ENCODE data around the gene PEF1.

The PEF1 gene

GRCh38 chr1:31660871-31661455, 16.3 kb upstream of the PEF1 start:
- DNase-seq (ENCODE audit: extremely low spot score) = no peak
- TF ChIP-seq NFRKB (IDR thresholded peaks at IDR 0.05) (no peak), FOXK2 (IDR thresholded peaks at IDR 0.05) (no peak), ARNT (IDR thresholded peaks at IDR 0.05) (no peak), FOXA1 (IDR thresholded peaks at IDR 0.05) (no peak), HDGF (IDR thresholded peaks at IDR 0.05; ENCODE audit: borderline replicate concordance) (no peak), L3MBTL2 (conservative IDR thresholded peaks at IDR 0.05) (no peak), SP1 (IDR thresholded peaks at IDR 0.05) (no peak), SUZ12 (IDR thresholded peaks at IDR 0.05) (no peak), FOXM1 (IDR thresholded peaks at IDR 0.05; ENCODE audit: borderline replicate concordance) (no peak), LEF1 (IDR thresholded peaks at IDR 0.05; ENCODE audit: borderline replicate concordance) (no peak), CTBP1 (IDR thresholded peaks at IDR 0.05; ENCODE audit: borderline replicate concordance) (no peak), BHLHE40 (IDR thresholded peaks at IDR 0.05; ENCODE audit: borderline replicate concordance) (no peak), ELF4 (IDR thresholded peaks at IDR 0.05) (no peak), ZNF384 (IDR thresholded peaks at IDR 0.05) (no peak), TARDBP (IDR thresholded peaks at IDR 0.05) (no peak)
- TF ChIP-seq, protein P1, sequence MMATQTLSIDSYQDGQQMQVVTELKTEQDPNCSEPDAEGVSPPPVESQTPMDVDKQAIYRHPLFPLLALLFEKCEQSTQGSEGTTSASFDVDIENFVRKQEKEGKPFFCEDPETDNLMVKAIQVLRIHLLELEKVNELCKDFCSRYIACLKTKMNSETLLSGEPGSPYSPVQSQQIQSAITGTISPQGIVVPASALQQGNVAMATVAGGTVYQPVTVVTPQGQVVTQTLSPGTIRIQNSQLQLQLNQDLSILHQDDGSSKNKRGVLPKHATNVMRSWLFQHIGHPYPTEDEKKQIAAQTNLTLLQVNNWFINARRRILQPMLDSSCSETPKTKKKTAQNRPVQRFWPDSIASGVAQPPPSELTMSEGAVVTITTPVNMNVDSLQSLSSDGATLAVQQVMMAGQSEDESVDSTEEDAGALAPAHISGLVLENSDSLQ (IDR thresholded peaks at IDR 0.05) = no peak
- CTCF ChIA-PET = interaction anchor here (0.6 to 1.1 kb wide), 5 partner anchors 9 to 128 kb away, joined by 3 to 5 read pairs (median 3); no protein-coding TSS in a partner anchor
- POLR2A ChIA-PET = interaction anchor here (0.5 to 1.7 kb wide), 2 partner anchors 16 to 144 kb away, joined by 3 to 7 read pairs; partner anchors contain the start of gene PEF1

- TF ChIP-seq NFRKB (IDR thresholded peaks at IDR 0.05) (no peak), ELF4 (IDR thresholded peaks at IDR 0.05) (no peak), FOXM1 (IDR thresholded peaks at IDR 0.05; ENCODE audit: borderline replicate concordance) (no peak), FOXA1 (IDR thresholded peaks at IDR 0.05) (no peak), SUZ12 (IDR thresholded peaks at IDR 0.05) (no peak), BHLHE40 (IDR thresholded peaks at IDR 0.05; ENCODE audit: borderline replicate concordance) (no peak), LEF1 (IDR thresholded peaks at IDR 0.05; ENCODE audit: borderline replicate concordance) (no peak), L3MBTL2 (conservative IDR thresholded peaks at IDR 0.05) (no peak), SP1 (IDR thresholded peaks at IDR 0.05) (no peak), HDGF (IDR thresholded peaks at IDR 0.05; ENCODE audit: borderline replicate concordance) (no peak)
- TF ChIP-seq, protein P1 (IDR thresholded peaks at IDR 0.05) = no peak
- DNase-seq (ENCODE audit: extremely low spot score) = no peak
- ChIA-PET POLR2A (interaction anchor here (0.9 kb wide), 1 partner anchor 15 kb away, joined by 4 read pairs; the partner anchor contains the start of gene PEF1), CTCF (interaction anchor here (1.2 to 1.4 kb wide), 2 partner anchors 45 to 129 kb away, joined by 3 to 4 read pairs; no protein-coding TSS in a partner anchor)
Measured at GRCh38 chr1:31659889-31660288, 15.2 kb upstream of the PEF1 start.

GRCh38 chr1:31658721-31659120, 14.0 kb upstream of the PEF1 start:
- CTCF ChIA-PET = interaction anchor here (0.8 to 1.4 kb wide), 3 partner anchors 14 to 130 kb away, joined by 3 to 4 read pairs (median 4); no protein-coding TSS in a partner anchor
- POLR2A ChIA-PET = no interaction called here
- DNase-seq (ENCODE audit: extremely low spot score) = no peak
- no peak for TF ChIP-seq FOXA1 (IDR thresholded peaks at IDR 0.05)
- TF ChIP-seq FOXM1 (IDR thresholded peaks at IDR 0.05; ENCODE audit: borderline replicate concordance) = no peak
- no peak for TF ChIP-seq FOXK2 (IDR thresholded peaks at IDR 0.05)
- no peak for TF ChIP-seq LEF1 (IDR thresholded peaks at IDR 0.05; ENCODE audit: borderline replicate concordance)
- TF ChIP-seq, protein P1 (IDR thresholded peaks at IDR 0.05) = no peak
- TF ChIP-seq NFRKB (IDR thresholded peaks at IDR 0.05) = no peak
- TF ChIP-seq CTBP1 (IDR thresholded peaks at IDR 0.05; ENCODE audit: borderline replicate concordance) = no peak
- TF ChIP-seq ZNF384 (IDR thresholded peaks at IDR 0.05) = no peak
- TF ChIP-seq BHLHE40 (IDR thresholded peaks at IDR 0.05; ENCODE audit: borderline replicate concordance) = no peak

GRCh38 chr1:31657972-31658510, 13.4 kb upstream of the PEF1 start:
- POLR2A ChIA-PET = no interaction called here
- CTCF ChIA-PET = interaction anchor here (0.9 to 1.6 kb wide), 2 partner anchors 60 to 131 kb away, joined by 3 to 4 read pairs; no protein-coding TSS in a partner anchor

DNA sequence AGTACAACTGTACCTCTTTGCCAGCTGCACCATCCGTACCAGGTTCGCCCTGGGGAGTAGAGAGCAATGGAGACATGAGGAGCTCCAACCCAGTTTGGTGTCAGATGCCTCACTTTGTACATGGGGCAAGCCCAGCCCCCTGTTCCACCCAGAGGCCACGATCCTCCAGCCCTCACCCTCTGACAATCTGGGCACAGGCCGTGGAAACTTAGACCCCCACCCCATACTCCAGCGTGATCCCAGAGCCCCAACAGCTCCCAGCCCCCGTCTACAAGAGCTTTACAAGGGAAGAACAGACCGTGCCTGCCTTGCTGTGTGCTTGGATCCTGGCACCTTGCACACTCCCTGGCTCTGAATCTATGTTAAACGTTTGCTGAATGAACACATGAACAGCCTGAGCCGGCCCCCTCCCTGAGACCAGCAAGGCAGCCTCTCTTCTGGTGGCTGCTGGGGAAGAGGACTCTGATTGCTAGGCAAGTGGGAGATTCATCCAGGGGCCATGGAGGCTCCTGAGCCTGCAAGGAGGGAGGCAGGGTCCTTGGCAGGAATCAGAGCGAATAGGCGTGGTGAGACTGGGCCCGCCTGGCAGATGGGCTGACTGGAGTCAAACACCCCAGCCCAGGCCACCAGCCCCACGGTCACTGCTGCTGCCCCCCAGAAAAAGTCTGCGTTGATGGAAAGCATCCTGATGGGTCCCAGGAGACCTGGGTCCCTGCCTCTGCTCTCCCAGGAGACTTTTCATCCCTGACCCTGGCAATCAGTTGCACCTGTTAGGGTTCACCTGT, 12.5 kb upstream of the PEF1 start:
- DNase-seq (ENCODE audit: extremely low spot score) = no peak
- CTCF ChIA-PET = interaction anchor here (0.6 to 1.6 kb wide), 3 partner anchors 60 to 132 kb away, joined by 3 to 4 read pairs (median 3); no protein-coding TSS in a partner anchor
- POLR2A ChIA-PET = no interaction called here
- TF ChIP-seq, protein P1 (IDR thresholded peaks at IDR 0.05) = no peak
- TF ChIP-seq ELF4 (IDR thresholded peaks at IDR 0.05) (no peak), CTBP1 (IDR thresholded peaks at IDR 0.05; ENCODE audit: borderline replicate concordance) (no peak), NFRKB (IDR thresholded peaks at IDR 0.05) (no peak), SP1 (IDR thresholded peaks at IDR 0.05) (no peak), TARDBP (IDR thresholded peaks at IDR 0.05) (no peak), LEF1 (IDR thresholded peaks at IDR 0.05; ENCODE audit: borderline replicate concordance) (no peak), SUZ12 (IDR thresholded peaks at IDR 0.05) (no peak), FOXA1 (IDR thresholded peaks at IDR 0.05) (no peak), FOXK2 (IDR thresholded peaks at IDR 0.05) (no peak)

More at GRCh38 chr1:31657972-31658510, 13.4 kb upstream of the PEF1 start:
- DNase-seq (ENCODE audit: extremely low spot score) = no peak
- TF ChIP-seq BHLHE40 (IDR thresholded peaks at IDR 0.05; ENCODE audit: borderline replicate concordance) (no peak), FOXA1 (IDR thresholded peaks at IDR 0.05) (no peak), CTBP1 (IDR thresholded peaks at IDR 0.05; ENCODE audit: borderline replicate concordance) (no peak), L3MBTL2 (conservative IDR thresholded peaks at IDR 0.05) (no peak), NFRKB (IDR thresholded peaks at IDR 0.05) (no peak), FOXK2 (IDR thresholded peaks at IDR 0.05) (no peak), ARNT (IDR thresholded peaks at IDR 0.05) (no peak), LEF1 (IDR thresholded peaks at IDR 0.05; ENCODE audit: borderline replicate concordance) (no peak), SP1 (IDR thresholded peaks at IDR 0.05) (no peak), FOXM1 (IDR thresholded peaks at IDR 0.05; ENCODE audit: borderline replicate concordance) (no peak), HDGF (IDR thresholded peaks at IDR 0.05; ENCODE audit: borderline replicate concordance) (no peak), ZNF384 (IDR thresholded peaks at IDR 0.05) (no peak), SUZ12 (IDR thresholded peaks at IDR 0.05) (no peak)
